CD4-positive, alpha-beta T cell treated with Interferon alpha-2 for 1 hour (primary cell): ENCODE data around the gene DAPK2.

Experiments
- DNase-seq, 2 donors: peaks; one replicate each; pipeline ENCODE4 v3.0.0-alpha.2; 2020 to 2022

DAPK2 gene

GRCh38 chr15:64022571-64022970, 23.7 kb downstream of the DAPK2 start:
- no peak for DNase-seq

GRCh38 chr15:64019764-64020163, 26.5 kb downstream of the DAPK2 start:
- no peak for DNase-seq

DNA sequence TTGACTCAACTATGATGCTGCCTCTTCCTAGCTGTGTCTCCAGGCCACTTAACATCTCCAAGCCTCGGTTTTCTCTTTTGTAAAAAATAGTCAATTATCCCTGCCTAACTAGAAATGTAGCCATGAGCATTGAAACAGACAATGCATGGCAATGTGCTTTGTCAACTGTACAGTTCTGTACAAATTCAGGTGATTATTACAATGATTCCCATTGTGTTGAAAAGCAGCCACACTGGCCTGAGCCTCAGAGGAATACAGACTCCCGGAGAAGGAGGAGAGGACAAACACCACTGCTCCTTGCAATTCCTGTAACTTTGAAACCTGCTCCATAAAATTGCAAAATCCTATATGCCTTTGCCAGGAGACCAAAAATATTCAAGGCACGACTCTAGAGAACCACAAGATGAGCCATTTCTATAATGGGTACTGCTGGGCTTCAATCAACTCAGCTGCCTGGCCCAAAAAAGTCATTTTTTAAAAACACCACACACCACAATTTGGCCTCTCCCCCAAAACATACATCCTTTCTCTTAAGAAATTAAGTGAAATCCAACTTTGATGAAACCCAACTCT, 28.6 kb downstream of the DAPK2 start:
- DNase-seq = no peak

DNA sequence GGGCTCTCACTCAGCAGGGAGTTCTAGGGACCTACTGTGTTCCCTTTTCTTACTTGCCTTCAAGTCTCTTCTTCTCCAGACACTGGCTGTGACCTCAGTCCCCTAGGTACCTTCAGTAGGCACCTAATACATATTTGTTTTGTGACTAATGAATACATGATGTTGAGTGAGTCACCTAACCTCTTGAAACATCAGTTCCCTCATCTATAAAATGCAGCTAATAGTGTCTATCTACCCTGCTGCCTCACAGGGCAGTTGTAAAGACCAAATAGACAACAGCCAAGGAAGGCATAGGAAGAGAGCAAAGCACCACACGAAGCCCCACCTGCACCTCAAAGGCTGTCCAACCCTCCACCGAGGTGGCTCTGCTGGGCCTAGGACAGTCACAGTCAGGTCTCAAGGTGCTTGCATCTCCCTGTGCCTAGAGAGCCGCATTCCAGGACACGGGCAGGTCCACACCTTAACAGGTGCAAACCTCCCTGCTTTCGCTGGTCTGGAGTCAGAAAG, 29.1 kb downstream of the DAPK2 start:
- no peak for DNase-seq

DNA sequence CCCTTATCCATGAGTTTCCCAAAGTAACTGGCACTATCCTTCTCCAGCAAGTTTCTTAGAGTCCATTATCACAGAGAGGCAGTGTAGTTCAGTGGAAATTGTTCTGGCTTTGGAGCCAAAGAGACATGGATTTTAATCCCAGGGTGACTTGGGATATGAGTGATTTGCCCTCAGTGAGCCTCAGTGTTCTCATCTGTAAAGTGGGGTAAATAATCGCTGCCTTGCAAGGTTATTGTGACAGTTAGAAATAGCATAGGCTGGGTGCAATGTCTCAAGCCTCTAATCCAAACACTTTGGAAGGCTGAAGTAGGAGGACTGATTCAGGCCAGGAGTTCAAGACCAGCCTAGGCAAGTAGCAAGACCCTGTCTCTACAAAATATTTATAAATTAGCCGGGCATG, 30.0 kb downstream of the DAPK2 start:
- no peak for DNase-seq

- DNase-seq = no peak
Observed at GRCh38 chr15:64014995-64015394, 31.3 kb downstream of the DAPK2 start.

GRCh38 chr15:64013179-64014062, 32.9 kb downstream of the DAPK2 start:
- DNase-seq = no peak

GRCh38 chr15:64011736-64012135, 34.5 kb downstream of the DAPK2 start:
- DNase-seq = no peak

DNA sequence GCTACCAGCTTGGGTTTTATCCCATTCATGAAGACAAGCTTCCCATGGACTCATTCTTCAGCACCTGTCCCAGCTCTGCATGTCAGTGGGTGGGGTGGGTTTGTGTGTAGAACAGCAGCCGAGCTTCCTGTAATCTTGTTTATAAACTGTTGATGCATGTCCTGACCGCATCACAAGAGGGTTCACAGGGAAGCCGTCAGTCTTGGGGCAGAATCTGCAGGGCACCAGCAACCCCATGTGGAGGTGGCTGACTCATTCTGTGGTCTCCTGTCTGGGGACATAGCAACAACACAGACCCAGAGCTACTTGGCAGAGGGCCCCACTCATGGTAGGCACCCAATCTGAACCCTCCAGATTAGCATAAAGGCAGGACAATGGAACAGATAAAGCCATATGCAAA, 35.6 kb downstream of the DAPK2 start:
- peak; percentile 89 for DNase-seq

DNA sequence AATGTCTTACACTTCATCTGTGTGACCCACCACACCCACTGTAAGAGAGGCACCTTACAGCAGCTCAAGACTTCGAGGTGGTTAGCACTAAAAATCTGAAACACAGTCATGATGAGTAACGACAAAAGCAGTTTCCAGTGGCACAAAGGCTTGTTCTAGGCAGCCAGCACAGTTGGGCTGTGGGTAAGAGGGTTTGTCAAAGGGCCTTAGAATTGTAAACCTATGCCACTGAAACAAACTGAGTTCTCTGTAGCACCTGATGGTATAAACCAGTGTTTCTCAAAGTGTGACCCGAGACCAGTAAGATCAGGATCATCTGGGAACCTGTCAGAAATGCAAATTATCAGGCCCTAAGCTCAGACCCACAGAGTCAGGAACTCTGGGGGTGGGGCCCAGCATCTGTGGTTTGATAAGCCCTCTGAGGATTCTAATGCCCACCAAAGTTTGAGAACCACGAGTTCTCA, 36.5 kb downstream of the DAPK2 start:
- peak; percentile 6 to 43 for DNase-seq

DNA sequence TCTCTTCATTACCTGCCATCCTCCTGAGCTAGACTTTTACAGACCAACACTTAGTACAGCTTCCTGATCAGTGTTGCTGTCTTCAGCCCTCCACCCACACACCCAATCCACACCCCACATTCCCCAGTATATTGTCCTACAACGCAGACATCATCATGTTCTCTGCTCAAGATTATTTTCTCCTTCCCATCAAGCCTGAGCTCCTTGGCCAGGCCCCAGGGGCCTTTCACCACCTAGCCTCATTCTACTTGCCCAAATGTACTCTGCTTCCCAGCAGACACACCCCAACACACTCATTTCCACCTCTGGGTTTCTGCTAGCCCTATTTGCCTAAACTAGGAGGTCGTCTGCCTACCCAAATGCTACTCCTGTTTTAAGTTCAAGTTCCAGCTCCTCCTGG, 37.0 kb downstream of the DAPK2 start:
- DNase-seq = no peak

DNA sequence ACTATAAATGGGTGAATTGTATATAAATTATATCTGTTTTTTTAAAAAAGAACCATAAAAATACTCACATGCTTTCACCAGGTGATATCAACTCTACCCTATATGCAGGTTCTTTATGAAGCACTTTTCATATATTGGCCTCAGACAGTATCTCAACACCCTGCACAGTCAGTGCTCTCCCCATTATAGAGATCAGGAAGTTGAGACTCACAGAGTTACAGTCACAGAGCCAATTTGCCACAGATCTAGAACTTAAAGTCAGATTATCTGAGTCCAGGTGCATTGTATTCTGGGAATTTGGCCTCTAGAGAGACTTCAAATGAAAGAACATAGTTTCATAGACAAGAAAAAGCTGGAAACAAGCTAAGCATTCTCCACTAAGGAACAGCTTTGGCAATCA, 38.1 kb downstream of the DAPK2 start:
- no peak for DNase-seq

DNA sequence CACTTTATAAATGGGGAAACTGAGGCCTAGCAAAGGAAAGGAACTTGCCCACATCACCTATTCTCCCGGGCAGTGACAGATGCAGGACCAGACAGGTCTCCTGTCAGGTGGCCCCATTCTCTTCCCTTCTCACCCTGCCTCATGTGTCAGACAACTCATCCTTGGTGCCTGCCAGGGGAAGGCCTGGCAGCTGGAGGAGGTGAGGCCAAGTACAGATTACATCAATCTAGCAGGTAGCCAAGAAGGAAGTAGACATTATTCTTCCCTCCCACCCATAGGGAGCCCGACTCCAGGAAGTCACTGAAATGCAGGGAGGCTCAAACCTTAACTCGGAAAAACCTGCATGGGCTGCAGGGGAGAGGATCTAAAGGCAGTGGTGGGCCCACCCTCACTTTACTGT, 39.6 kb downstream of the DAPK2 start:
- DNase-seq = no peak

- DNase-seq = no peak
Observed at GRCh38 chr15:64004587-64004986, 41.7 kb downstream of the DAPK2 start.

DNA sequence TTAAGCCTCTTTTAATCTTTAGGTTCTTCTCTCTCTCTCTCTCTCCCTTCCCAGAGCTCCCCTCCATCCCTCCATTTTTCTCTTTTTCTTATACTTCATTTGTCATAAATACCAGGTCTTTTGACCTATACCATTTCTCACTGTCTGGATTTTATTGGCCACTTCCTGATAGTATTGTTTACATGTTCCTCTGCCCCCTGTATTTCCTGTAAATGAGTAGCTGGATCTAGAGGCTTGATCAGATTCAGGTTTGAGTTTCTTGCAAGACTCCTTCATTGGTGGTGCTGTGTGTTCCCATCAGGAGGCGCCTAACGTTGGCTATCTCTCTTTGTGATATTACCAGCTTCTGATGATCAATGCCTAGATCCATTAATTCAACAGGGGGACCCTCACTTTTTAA, 42.2 kb downstream of the DAPK2 start:
- DNase-seq = peak in 1 of 2 donors; percentile 3

DNA sequence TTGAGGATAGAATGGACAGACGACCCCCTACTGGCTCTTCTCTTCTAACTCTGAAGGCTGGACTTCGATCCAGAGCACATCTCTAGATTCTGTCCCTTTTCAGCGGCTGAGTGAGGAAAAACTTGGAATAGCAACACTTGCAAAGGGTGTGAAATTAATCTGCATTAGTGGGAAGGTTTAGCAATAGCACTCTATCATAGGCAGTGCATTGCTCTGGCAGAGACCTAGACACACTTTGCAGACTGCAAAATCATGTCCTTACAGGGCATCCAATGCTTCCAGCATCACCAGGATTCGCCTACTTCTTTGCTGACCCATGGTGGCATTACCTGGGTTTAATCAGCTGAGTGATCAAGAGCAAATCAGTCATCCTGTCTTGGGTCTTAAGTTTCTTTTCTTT, 43.1 kb downstream of the DAPK2 start:
- DNase-seq = no peak

GRCh38 chr15:64001148-64001547, 45.1 kb downstream of the DAPK2 start:
- peak in 1 of 2 donors; percentile 7 for DNase-seq

DNA sequence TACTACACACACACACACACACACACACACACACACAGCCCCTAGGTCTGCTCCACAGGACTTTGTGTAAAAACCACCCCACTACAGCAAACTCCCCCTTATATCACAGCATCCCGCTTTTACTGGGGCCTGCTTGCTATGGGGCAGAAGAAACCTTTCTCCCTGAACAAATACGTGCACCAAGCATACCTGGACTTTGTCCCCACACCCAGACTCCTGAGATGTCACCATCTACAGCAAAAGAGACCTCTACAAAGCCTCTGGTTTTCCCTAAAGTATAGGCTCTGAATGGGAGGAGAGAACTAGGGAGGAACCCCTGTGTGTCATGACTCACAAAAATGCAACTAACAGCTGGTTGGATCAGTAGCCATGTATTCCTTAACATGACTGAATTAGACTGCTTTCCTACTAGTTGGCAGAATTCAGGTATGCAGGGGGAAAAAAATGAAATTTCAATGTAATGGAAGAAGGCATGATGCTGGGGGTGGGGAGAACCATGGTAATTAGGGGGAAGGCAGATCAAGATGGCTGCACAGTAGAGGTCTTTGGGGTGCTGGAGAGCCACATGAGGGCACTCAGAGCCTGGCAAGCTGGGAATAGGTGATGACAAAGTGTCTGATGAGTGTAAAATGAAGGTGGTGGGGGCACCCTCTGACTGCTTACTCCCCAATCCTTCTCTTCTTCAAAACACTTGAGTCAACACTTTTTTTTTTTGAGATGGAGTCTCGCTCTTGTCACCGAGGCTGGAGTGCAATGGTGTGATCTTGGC, 45.9 kb downstream of the DAPK2 start:
- no peak for DNase-seq

DNA sequence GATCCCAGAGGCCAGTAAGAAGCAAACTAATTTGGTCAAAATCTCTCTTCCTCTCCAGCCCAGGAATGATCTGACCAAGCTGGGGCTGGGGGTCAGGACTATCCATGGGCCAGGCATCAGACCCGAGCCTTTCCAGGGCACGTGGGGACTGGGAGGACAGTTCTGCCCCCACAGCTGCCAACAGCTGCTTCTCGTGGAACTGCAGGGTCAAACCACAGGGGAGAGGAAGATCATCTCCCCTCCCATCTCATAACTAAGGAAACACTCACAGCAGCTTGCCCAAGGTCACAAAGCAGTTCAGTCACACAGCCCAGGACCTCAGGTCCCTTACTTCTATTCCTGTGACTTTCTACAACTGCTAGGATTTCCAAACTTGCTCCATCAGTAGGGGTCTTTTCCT, 47.1 kb downstream of the DAPK2 start:
- no peak for DNase-seq

DNA sequence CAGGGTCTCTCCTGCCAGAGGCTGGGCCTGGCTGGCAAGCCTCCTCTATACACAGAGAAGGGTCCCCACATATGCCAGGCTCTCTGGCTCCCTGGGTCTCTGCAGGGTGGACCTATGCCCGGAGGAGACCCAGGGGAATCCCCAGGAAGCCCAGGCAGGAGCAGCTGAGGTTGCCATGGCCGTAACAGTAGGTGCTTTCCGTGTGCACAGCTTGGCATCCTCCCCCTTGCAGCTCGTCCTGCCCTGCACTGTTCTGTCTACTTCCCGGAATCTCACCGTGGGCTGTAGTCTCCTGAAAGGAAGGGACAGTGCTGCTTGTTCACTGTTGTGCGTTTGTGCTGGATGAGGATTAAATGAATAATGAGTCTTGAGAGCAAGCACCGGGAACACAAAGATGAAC, 47.8 kb downstream of the DAPK2 start:
- peak in 1 of 2 donors; percentile 13 for DNase-seq

GRCh38 chr15:63997715-63998442, 48.4 kb downstream of the DAPK2 start:
- DNase-seq = no peak

- DNase-seq = no peak
Observed at GRCh38 chr15:63996794-63997357, 49.4 kb downstream of the DAPK2 start.
